CD4-positive, alpha-beta T cell treated with Interleukin-1 beta for 1 hour (primary cell): Measurements from ENCODE around the gene SH3BP2.

ENCODE experiments used
- DNase-seq, 2 donors: peaks; one replicate each; pipeline ENCODE4 v3.0.0-alpha.2; 2020 to 2022

The SH3BP2 gene

GRCh38 chr4:2822461-2823300, 29.8 kb downstream of the SH3BP2 start:
- no peak for DNase-seq

DNA sequence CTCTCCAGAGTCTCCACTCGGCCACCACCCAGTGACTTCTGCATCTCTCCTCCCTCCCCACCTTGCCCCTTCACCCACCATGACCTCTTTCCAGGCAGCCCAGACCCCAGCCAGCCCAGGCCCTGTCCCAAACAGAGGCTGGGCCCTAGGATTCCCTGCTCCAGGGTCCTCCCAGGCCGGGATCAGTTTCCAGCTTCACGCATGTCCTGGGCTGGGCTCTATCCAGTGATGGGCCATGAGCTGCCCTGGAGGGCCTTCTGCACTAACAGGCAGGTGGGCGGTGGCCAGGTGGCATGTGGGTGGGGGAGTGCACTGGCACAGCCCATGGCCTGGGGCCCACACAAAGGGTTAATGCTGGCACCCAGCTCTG, 30.4 kb downstream of the SH3BP2 start:
- no peak for DNase-seq

- DNase-seq = no peak
Measured at GRCh38 chr4:2823671-2824328, 30.9 kb downstream of the SH3BP2 start.

- DNase-seq = no peak
Measured at GRCh38 chr4:2824329-2824835, 31.5 kb downstream of the SH3BP2 start.

DNA sequence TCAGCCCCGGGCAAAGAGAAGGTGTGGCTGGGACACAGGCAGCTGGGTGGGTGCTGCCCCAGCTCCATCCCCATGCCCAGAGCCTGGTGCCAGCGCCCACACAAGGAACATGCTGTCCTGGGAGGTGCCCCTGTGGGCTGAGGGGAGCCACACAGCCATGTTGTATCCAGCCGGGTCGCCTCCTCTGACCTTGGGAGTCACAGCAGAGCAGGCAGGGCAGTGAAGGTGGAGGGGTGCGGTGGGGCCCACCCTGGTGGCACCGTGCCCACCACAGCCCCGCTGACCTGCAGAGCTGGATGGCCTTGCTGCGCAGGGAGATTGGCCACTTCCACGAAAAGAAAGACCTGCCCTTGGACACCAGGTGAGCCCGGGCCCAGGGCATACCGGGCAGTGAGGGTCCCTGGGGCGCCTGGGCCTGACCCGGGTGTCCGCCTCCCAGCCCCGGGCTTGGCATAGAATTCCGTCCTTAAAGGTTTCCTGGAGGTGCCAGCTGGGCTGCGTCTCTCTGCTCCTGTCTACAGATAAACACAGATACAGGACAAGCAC, 32.0 kb downstream of the SH3BP2 start:
- DNase-seq = no peak

DNA sequence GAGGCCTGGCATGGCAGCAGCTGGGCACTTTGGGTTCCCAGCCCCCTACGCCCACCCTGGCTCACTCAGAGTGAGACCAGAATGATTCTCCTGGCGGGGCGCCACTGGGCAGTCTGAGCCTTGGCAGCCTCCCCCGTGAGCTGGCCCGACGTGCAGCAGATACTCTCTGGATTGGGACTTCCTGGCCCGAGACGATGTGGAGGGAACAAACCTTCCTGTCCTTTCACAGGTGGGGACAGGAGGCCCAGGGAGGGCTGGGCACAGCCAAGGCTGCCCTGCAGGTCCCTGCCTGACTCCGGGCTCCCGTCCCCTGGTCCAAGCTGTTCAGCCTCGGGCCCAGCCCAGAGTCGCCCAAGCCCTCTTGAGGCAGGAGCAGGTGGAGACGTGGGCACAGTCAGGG, 32.9 kb downstream of the SH3BP2 start:
- DNase-seq = no peak

DNA sequence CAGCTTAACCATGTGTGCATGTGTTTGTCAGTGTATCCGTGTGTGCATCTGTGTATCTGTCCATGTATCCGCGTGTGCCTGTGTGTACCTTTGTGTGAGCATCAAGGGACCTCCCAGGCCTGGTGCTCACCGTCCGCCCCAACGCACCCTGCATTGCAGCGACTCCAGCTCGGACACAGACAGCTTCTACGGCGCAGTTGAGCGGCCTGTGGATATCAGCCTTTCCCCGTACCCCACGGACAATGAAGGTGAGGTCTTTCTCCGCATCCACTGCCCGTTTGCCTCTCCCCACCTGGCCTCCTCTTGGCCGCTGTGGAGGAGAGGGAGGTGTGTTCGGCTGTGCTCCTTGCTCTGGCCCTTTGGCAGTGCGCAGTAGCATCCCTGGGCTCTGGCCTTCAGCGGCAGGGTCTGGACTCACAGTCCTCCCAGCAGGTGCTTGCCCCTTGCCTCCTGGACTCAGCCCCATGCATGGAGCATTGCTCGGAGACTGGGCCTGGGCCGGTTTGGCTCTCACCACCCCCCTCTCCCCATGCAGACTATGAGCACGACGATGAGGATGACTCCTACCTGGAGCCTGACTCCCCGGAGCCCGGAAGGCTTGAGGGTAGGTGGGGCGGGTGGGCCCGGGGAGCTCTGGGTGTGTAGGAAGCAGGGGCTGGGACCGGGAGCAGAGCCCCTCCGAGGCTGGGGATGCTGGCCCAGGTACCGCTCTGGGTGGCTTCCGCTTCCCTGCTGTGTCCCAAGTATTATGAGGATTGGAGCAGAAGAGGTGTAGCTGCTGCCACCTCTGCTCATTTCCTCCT, 34.4 kb downstream of the SH3BP2 start:
- DNase-seq = no peak

GRCh38 chr4:2827874-2828751, 35.2 kb downstream of the SH3BP2 start:
- no peak for DNase-seq

DNA sequence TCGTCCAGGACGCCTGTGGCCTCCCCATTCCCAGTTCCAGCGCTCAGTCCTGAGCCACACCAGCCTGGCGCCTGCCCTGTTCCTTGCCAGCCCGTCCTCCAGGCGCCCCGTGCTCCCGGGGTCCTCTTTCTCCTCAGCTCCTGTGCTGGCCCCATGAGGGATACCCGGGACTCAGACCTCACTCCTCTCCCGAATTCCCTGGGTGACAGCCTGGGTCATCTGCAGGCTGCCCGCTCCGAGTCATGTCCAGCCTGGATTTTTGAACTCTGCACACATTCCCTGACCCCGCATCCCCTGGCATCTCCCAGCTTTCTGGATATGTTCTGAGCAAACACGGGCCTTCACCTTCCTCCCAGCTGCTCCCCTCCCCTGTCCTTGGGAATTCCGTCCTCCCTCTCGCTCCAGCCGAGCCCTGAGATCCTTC, 35.9 kb downstream of the SH3BP2 start:
- DNase-seq = peak in 1 of 2 donors; percentile 0

GRCh38 chr4:2829321-2829932, 36.5 kb downstream of the SH3BP2 start:
- peak in 1 of 2 donors; percentile 0 for DNase-seq

GRCh38 chr4:2829933-2830451, 37.1 kb downstream of the SH3BP2 start:
- DNase-seq = no peak

DNA sequence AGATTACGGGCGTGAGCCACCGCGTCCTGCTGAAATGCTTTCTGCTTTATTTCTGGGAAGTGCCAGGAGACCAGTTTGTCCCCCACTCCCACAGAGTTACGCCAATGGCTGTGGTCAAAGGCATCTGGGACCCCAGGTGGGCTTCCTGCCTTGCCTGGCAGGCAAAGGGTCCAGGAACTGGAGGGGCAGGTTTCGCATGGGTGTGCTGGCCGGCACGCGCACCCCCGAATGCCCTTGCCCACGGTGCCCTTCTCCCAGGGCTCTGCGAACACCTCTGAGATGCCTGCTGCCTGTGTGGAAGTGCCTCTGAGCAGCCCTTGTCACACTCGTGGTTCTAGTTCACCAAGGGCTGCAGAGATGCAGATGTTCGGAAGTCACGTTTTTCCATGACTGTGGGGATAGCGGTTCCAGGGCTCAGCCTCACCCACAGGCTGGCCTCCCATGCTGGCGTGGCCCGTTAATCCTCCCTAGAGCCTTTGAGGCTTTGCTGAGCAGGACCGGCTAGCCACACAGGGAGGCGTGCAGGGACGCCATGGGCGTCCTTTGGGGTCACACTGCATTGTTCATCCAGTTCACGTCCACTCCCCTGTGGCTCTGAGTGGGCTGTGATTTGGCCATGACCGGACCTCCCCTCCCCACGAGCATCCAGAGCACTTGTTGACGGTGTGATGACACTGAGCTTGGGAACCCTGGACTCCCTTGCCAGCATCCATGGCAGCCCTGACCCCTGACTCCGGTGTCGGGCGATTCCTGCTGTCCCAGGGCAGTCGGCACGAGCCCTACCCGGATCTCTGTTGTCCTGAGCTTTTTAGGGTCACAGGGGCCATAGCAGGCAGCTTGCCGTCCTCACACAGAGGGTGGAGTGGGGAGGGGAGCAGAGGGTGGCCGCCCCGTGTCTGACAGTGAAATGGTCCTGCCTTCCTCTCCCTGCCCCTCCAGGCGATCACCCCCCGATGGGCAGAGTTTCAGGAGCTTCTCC, 38.0 kb downstream of the SH3BP2 start:
- no peak for DNase-seq

DNA sequence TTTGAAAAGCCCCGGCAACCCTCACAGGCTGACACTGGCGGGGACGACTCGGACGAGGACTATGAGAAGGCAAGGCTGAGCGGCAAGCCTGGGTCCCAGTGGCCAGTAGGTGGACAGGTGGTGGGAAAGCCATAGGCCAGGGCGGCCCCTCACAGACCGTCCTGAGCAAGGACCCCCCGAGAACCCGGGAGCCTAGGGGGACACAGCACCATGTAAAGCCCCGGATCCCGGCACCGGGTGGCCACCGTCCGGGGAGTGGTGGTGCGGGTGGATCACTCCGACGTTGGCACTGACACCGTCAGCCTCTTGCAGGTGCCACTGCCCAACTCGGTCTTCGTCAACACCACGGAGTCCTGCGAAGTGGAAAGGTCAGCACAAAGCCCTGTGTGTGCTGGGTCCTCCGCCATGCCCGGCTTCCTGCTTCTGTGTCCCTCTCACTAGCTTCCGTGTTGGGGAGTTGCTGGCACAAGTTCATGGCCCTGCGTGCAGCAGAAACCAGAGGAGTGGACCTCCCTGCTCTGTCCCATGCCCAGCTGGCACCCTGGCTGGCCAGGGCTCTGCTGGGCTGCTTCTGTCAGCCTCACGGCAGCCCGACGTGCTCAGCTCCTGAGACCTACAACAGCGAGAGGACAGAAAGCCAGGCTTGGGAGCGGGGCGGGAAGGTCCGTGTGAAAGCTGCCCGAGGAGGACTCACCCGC, 38.9 kb downstream of the SH3BP2 start:
- no peak for DNase-seq

DNA sequence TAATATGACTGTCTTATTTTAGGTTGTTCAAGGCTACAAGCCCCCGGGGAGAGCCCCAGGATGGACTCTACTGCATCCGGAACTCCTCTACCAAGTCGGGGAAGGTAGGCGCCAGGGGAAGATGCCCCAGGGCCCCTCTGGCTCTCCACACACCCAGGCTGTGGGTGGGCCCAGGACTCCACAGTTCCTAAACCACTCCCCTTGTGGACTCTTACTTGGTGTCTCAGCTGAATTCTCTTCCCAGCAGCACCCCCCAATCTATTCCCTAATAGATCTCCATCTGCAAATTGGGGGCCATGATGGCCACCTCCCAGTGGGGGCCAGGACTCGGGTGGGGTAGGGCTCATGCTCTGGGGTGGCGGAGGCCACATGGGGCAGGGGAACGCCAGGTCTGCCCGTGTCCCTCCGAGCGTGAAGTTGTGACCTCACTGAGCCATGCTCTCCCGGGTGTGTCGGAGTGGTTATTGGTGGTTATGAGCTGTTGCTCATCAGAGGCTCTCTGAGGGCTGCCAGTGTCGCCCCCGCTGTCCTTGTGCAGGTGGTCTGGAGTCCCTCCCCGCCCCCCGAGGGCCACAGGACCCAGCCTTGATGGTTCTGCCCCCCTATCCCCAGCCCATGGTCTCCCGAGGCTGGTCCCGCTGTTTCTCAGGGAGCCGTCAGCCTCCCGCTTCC, 39.6 kb downstream of the SH3BP2 start:
- DNase-seq = peak in 1 of 2 donors; percentile 65

- DNase-seq = no peak
Measured at GRCh38 chr4:2832981-2833670, 40.2 kb downstream of the SH3BP2 start.

GRCh38 chr4:2833671-2834000, 40.8 kb downstream of the SH3BP2 start:
- no peak for DNase-seq

DNA sequence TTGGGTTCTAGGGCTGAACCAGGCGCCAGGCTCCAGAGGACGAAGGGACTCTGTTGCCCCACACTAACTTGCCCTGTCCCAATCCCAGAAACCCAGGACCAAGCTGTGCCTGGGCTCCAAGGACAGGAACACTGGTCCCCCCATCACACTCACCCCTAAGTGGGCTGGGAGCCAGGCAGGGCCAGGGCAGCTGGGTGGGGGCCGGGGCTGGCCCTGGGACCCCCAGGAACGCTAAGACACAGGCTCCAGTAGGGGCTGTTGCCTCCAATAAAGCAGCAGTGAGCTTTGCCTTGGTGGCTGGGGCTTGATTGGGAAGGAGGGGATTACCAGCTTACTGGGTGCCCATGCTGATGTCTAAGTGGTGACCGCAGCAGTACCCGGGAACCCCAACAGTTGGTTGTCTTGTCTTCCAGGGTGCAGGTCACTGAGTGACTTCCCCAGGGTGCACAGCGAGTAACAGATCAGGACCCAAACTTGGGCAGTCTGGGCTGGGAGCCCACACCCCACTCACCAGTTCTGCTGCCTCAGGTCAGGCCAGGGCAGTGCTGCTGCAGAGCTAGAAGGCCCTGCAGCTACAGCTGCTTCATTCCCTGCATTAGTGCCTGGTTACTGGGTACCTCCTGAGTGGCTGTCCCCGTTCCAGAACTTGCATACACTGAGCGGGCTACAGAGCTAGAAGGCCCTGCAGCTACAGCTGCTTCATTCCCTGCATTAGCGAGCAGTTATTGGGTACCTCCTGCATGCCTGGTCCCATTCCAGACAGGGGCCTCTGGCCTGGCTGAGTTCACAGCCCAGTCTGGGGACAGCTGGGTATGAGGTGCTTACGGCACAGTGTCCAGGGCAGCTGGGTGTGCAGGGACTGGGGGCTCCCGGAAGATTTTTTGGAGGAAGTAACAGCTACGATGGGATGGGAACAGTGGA, 41.4 kb downstream of the SH3BP2 start:
- no peak for DNase-seq
